T-helper 22 cell (primary cell): Measurements from ENCODE around the gene PTOV1.

Experiments used
- DNase-seq: peaks from one replicate; pipeline ENCODE4 v3.0.0-alpha.2; 2020; ENCODE audit warnings: low read depth

The PTOV1 gene

GRCh38 chr19:49875177-49875576 lies 24.2 kb downstream of the PTOV1 start:
- no peak for DNase-seq

GRCh38 chr19:49875857-49876421 lies 25.0 kb downstream of the PTOV1 start:
- DNase-seq, result peak; percentile 25

DNA sequence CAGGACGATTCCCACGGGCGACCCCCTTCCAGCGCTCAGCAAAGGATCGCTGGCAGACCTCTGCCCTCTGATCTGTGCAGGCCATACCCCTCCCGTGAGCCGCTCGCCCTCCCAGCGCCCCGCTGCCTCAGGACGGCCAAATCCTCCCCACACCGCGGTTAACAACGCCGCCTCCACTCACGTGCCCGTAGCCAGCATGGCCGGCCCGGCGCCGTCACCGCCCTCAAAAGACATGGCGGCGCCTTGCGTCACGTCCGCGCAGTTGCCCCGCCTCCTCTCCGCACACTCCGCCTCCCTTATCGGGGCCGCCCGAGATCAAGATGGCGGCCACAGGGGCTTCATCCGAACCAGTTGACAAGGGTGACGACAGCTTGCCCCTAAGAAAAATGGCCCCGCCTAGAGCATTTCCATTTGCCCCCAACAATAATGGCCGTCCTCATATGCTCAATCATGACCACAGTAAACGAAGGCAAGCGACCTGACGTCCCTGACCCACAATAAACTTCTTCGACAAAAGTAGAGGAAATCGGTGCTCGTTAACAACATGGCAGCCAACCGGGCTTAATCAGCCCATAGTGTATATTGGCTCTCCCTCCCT lies 25.6 kb downstream of the PTOV1 start:
- peak; percentile 95 for DNase-seq

GRCh38 chr19:49877020-49877878 lies 26.3 kb downstream of the PTOV1 start, which contains the start of the genes AKT1S1 and TBC1D17:
Gene AKT1S1 (minus strand): TSS chr19:49877355. CDS start chr19:49873295, 4,060 bp downstream.
Gene TBC1D17 (plus strand): TSS chr19:49877702. CDS start chr19:49877724, 22 bp downstream.
- DNase-seq, result peak; percentile 99

GRCh38 chr19:49877879-49878743 lies 27.2 kb downstream of the PTOV1 start:
- peak; percentile 98 for DNase-seq

GRCh38 chr19:49878744-49879070 lies 27.7 kb downstream of the PTOV1 start:
- no peak for DNase-seq

- no peak for DNase-seq
Observed at GRCh38 chr19:49879243-49879963, 28.4 kb downstream of the PTOV1 start.

- DNase-seq, result no peak
Observed at GRCh38 chr19:49880162-49880869, 29.4 kb downstream of the PTOV1 start.

DNA sequence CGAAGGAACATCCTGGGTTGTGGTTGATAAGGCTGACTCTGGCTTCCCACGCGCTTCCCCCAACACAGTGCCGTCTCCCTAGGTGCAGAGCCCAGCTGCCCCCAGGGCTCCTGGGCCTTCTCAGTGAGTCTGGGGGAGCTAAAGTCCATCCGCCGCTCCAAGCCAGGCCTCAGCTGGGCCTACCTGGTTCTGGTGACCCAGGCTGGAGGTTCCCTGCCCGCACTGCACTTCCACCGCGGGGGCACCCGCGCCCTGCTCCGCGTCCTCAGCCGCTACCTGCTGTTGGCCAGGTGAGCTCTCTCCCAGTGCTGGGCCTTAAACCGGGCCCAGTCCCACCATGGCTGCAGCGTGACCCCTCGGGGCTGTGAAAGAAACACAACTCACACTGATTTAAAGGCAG lies 30.2 kb downstream of the PTOV1 start:
- no peak for DNase-seq

DNA sequence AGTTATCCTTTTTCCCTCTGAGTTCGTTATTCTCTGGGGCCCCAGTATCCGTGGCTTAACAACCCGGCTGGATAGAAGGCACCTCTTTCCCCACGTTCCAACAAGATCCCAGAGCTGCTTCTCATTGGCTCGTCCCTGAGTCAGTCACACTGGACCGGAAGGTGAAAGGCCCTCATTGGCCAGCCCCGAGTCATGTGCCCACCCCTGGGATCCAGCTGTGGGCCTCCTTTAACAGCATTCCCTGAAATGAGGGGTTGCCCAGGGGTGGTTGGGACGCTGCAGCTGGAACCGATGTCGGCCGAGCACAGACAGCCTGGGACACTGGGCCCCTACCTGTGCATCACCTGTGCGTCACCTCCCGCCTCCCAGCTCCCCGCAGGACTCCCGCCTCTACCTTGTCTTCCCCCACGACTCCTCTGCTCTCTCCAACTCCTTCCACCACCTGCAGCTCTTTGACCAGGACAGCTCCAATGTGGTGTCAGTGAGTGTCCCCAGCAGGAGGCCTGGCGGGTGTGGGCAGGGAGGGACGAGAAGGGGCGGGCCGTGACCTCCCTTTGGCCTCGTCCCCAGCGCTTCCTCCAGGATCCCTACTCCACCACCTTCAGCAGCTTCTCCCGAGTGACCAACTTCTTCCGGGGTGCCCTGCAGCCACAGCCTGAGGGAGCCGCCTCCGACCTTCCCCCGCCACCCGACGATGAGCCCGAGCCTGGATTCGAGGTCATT lies 30.9 kb downstream of the PTOV1 start:
- no peak for DNase-seq

GRCh38 chr19:49882643-49883042 lies 31.7 kb downstream of the PTOV1 start:
- no peak for DNase-seq

DNA sequence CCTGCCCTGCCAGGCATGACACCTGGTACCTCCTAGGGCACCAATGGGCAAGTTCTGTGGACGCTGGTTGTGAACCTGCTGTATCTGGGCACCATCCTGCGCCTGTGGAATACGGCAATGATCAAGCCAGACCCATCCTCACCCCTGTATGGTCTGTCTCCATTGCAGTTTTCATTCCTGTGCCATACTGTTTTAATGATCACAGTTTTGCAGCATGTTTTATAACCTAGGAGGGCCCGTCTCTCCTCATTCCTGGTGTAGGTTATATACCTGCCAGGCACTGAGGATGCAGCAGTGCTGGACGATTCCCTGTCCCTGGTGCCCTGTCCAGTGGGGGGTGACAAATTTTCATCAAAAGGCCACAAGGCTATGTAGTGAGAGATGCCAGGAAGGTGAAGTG lies 32.1 kb downstream of the PTOV1 start:
- no peak for DNase-seq

- no peak for DNase-seq
Observed at GRCh38 chr19:49884109-49884508, 33.1 kb downstream of the PTOV1 start.

DNA sequence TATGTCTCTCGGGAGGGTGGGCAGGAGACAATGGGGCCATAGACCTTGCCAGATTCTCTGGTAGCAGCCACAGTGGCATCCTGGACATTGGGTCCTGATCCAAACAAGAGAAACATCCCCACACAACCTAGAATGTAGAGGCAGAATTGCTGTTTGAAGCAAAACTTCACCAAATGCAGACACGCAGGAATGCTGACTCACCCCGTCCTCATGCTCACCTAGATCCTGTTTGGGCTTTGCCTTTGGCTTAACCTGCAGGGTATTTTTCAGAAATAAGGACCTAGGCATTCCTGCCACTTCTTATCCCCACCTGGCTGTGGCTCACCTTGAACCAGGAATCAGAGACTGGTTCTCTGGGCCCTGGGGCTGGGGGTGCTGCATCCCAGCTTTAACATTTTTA lies 33.8 kb downstream of the PTOV1 start:
- no peak for DNase-seq

- no peak for DNase-seq
Observed at GRCh38 chr19:49887037-49887664, 36.2 kb downstream of the PTOV1 start.

GRCh38 chr19:49887665-49888509 lies 36.9 kb downstream of the PTOV1 start:
- no peak for DNase-seq

DNA sequence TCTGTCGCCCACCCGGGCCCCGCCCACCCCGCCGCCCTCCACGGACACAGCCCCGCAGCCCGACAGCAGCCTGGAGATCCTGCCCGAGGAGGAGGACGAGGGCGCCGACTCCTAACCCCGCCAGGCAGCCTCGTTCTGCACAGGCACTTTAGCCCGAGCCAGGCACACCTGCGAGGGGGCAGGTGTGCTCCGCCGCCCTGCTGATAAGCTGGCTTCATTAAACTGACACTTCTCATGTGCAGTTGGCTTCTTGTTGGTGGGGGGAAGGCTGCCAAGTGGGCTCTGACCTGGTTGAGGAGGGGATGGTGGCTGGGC lies 37.5 kb downstream of the PTOV1 start:
- no peak for DNase-seq

DNA sequence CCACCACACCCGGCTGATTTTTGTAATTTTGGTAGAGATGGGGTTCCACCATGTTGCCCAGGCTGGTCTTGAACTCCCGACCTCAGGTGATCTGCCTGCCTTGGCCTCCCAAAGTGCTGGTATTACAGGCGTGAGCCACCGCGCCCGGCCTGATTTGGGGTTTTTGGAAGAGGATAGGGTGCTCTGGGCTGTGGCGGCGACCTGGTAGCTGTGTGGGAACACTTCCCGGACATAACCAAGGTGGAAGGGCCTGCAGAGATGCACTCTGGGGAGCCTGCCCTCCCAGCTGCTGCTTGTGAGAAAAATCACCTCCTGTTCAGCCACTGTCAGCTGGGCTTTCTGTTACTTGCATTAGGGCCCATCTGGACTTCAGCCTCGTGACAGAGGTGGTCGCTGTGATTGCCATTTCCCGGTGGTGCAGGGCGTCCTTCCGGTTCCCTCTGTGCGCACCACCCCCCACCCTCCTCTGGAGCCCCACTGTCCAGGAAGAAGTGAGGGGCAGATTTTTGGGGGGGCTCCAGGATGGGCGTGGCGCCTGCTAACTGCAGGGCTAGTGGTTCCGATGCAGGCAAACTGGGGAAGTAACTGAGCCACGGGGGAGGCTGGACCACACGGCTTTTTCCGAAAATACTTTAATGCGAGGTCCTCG lies 38.2 kb downstream of the PTOV1 start:
- DNase-seq, result no peak
